GM21825 (cell line): ENCODE data around the gene BMP6.
"Not testable (repeated sequence)": the region's sequence is repeated elsewhere in the genome, so short reads cannot be mapped to it uniquely, and the experiment has no call there.

ENCODE experiments used
- ATAC-seq: cut with Tn5 transposase; IDR thresholded peaks from one replicate; pipeline ENCODE4 v1.9.1; 2021; ENCODE audit warnings: mild to moderate bottlenecking, moderate library complexity; ENCODE audit not compliant: unreplicated experiment

The BMP6 gene

DNA sequence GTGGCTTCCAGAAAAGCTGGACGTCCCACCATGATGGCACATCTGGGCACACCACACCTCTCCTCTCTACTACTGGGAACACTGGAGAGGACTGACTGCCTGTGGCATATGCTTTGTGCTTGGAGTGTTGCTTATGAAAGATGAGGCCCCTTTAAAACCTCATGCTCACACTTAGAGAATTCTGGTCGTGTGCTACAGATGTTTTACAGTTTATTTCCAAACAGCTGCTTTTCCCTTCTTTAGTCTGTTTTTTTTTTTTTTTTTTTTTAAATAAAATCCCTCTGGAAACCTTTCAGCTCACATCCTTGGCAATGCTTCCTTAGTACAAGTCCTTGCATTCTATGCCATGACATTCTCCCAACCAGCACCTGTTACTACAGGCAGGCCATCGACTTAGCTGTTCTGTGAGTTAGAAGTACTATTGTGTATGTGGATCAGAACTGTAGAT, 60.3 kb downstream of the BMP6 start:
- ATAC-seq: no peak

- no peak for ATAC-seq
Observed at GRCh38 chr6:7787137-7787608, 61.3 kb downstream of the BMP6 start.

DNA sequence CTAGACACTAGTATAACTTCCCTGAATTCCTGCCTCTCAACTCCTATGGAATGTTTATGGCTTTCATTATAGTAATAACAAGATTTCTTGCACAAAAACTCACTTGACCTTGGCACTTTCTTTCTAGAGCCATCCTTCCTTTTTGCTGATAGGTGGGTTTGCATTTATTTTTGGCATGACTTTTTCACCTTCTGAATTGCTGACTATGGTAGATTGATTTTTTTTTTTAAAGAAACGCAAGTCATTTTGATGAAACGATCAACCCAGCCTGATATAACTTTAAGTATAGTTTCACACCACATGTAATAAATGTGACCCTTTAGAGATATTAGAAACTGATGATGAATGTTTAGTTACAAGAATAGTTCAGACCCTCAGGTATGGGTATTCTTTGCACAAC, 61.8 kb downstream of the BMP6 start:
- ATAC-seq: no peak

- no peak for ATAC-seq
Observed at GRCh38 chr6:7794509-7794908, 68.6 kb downstream of the BMP6 start.

- no peak for ATAC-seq
Observed at GRCh38 chr6:7797386-7797785, 71.5 kb downstream of the BMP6 start.

DNA sequence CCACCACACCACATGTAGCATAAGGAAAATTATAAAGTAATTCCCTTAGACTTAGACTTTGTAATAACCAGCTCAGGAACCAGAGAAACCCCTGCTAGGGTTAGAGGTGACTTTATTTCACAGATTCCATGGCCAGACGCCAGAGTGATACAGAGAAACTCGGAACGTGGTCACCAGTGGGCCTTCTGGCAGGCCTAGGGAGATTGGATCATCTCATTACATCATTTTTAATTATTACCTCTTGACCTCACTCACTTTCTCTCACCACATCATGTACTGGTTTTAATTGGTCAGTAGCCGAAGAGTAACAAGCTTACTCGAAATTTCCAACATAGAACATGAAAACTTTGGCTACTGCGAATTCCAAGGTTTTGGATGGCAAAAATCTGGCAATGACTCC, 72.9 kb downstream of the BMP6 start:
- ATAC-seq: no peak

DNA sequence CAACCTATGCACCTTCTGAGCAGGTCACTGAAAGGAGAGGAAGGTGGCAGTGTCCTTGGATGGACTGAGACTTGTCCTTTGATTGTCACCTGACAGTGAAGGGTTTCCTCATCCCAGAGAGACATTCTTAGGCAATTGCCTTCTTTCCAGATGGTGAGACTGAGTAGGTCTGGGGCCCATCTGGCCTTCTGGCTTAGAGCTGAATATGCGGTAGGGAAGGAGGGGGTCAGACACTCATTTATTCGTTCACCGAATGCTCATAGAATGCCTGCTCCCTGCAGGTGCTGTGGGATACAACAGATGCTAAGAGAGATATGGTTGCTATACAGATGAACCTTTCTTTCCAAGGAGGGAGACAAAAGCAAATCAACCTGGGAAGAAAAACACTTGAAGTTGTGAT, 76.8 kb downstream of the BMP6 start:
- ATAC-seq: no peak

- no peak for ATAC-seq
Observed at GRCh38 chr6:7803214-7803613, 77.3 kb downstream of the BMP6 start.

DNA sequence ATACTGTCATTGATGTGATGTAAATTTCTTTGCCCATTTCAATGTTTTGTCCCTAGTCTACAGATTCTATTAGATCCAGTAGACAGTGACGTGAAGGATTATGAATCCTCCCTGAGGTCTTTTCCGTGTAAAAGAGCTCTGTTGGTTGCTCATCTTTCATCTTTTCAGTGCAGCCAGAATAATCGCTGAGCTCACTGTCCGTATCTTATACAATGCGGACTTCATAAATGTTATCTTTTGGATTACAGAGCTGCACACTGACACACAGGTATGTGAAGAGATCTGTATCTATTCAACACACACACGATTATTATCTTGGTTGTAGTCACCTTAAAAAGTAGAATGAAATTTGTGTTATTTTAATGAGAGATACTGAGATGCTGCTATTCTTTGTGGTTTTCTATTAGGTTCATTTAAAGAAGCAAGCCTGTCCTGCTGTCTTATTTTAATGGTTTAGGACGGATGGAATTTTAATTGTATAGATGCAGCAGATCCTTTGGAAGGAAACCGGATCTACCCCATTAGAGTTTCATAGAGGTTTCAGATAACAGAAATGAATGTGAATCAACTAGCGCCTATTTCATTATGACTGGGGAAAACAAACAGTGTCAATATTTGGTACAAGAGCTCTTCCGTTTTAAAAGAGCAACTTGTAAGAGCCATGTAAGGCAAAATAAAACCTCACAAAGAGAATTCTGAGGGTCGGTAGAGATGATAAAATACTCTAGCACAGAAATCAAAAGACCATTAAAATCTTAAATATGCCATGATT, 79.4 kb downstream of the BMP6 start:
- ATAC-seq: no peak

GRCh38 chr6:7805850-7806214, 79.9 kb downstream of the BMP6 start:
- ATAC-seq: no peak

DNA sequence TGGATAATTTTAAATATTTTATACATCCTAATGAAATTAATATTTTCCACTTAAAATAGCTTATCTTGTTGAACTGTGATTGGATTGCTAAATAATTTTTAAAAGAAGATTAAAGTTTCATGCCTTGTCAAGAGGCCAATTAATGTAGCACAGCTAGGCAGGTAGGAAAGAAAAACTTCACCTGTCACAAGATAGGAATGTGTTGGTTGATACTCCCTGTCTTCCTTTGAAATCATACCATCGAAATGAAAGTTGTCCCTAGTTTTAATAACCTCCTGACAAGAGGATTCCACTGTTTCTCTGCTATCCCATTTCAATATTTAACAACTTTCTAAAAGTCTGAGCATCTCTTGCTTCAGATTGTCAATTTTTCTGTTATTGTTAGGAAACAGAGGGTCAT, 80.8 kb downstream of the BMP6 start:
- no peak for ATAC-seq

DNA sequence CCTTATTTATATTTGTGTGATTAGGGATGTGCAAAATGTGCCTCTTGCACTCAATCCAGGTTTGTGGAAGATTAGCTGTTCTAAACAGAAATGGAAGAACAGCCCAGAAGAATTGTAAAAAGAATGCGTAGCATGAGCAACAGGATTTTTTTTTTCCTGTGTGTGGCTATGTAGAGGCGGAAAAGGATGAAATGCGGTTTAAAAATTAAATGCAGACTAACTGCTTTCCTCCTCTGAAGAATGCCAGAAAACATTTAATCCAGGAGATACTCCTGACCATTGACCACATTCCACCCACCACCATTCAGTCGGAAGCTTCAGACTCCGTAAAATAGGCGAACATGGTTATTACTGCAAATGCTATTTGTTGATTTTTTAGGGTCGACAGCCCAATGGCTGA, 83.4 kb downstream of the BMP6 start:
- ATAC-seq: no peak

DNA sequence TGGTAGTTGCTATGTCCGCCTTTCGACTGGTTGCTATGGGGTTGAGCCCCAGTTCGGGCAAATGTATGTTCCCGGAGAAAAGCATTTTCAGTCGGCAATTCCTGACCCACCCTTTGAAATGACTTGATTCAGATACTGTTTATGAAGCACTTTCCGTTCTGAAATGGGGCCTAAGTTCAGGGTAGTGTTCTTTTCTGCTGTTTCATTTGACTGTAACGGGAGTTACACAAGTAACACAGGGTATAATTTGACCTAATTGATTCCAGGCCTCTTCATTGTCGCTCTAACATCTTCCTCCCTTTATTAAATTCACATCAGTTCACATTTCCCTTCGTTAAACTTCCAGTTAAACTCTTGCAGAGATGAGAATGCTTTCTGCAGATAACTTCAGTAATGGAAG, 85.5 kb downstream of the BMP6 start:
- no peak for ATAC-seq

DNA sequence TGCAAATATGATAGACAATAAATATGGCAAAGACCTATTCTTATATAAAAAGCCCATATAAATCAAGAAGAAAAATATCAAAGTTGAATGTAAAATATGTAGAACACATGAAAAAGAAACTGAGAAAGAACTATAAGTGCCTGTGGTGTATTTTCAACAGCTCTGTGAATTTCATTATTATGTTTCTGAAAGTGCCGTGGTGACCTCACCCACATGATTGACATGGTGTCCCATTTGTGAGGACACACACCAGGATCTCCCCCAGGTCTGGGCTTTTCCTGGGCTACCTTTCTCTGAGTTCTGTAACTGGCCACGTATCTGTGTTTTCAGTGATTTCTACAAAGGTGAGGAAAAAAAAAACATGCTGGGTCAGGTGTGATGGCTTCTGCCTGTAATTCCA, 86.7 kb downstream of the BMP6 start:
- no peak for ATAC-seq

DNA sequence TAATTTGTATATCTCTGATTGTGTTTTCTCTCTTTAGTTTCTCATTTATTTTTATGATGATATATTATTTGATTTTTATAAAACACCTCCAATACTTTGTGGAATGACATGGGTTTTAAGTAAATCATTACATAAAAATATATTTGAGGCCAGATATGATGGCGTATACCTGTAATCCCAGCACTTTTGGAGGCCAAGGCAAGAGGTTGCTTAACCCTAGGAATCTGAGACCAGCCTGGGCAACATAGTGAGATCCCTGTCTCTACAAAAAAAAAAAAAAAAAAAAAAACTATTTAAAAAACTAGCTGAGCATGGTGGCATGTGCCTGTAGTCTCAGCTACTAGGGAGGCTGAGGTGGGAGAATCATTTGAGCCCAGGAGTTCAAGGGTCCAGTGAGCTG, 87.3 kb downstream of the BMP6 start:
- ATAC-seq: no peak

DNA sequence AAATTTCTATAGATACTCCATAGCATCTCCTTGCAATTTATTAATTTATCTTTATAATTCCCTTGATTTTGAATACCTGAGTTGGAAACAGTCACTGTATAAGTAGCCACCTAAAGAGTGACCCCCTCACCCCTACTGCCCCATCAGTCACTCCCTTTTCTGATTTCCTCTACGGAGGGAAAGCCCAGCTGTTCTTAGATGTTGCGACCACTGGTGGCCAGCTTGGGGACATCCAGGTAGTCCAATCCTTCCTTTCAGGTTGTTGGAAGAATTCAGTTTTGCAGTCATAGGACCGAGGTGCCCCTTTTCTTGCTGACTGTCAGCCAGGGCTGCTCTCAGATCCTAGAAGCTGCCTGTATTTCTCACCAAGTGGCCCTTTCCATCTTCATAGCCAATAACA, 87.8 kb downstream of the BMP6 start:
- no peak for ATAC-seq

DNA sequence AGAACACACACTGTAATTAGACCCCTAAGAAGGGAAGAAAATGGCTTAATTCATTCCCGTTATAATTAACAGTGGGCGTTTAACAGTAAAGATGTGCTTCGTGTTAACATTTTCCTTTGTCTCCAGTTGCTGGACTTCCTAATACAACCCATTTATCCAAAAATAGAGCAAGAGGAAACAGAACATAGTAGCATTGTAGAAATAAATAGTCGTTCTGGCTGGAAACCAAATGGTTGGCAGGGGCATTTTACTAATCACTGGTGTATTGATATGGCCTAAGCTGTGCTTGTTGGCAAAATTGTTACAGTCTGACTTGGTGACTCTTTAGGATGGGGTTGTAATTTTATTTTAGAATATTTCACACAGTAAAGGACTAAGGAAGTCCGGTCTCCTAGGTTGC, 89.8 kb downstream of the BMP6 start:
- ATAC-seq: no peak

DNA sequence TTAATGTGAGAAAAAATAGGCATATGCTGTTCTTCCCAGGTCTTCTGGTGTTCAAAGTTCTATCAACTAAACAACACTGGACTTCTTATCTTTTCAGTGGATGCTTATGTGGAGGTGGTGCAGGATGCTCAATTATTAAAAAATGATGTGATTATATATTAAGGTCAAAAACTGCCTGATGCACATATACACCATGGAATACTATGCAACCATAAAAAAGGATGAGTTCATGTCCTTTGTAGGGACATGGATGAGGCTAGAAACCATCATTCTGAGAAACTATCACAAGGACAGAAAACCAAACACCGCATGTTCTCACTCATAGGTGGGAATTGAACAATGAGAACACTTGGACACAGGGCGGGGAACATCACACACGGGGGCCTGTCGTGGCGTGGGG, 91.3 kb downstream of the BMP6 start:
- not testable (repeated sequence) for ATAC-seq

DNA sequence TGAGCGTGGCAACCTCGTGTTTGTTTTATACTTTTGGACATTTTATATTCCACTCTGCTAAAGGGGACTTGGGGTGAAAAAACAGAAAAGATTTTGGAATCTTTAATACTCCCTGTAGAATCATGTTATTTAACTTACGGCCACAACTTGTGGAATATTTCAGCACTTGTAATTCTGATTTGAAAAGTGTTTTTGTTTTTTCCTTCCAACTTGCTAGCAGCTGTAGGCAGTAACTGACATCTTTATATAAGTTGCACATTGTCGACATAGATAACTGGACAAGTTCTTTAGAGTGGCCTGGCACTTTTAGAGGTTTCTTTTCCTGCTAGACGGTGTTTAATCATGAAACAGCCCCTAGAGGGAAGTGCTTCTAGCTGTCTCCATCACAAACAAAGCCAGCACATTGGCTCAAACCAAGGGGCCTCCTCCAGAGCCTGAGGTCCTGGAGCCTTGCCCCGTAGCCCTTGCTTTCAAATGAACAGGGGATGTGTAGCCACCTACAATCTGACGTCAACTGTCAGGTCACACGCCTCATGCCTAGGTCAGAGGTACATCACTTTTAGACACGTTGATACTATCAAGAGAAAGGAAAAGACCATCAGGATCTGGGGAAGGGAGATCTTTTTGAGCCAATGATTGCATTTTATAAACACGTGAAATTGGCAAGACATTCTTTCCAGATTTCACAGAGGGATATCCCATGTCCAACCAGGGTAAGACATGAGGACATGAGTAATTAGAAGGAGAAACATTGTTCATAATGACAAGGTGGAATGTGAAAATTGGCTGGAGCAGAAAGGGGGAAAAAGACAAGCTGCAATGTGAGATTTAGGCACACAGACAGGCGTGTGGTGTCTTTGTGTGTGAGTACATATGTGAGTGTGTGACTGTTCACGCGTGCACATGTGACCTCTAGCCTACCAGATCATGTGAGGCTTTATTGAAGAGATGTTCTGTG, 92.6 kb downstream of the BMP6 start:
- no peak for ATAC-seq

DNA sequence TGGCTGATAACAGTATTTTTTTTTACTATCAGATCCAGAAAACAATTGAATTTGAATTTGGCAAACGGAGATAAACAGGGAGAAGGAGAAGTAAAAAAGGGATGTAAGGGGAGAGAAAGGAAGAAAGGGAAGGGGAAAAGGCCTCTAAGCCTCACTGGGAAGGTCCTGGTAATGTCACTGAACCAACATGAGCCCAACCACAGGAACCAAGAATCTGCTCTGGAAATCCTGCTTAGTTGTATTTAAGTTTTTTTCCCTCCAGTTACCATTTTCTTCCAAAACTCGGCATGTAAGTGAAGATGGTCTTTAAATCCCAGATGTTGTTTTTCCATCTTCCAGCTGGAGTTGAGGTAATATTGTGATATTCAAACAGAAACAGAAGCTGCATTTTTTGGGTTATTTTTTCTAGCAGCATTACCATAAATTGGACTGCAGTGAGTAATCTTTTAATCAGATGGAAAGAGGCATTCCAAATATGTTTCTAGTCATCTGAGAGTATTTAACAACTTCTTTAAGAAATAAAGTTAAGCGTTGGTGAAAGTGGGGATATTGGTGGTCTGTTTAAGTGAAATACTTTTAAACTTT, 93.6 kb downstream of the BMP6 start:
- ATAC-seq: no peak

DNA sequence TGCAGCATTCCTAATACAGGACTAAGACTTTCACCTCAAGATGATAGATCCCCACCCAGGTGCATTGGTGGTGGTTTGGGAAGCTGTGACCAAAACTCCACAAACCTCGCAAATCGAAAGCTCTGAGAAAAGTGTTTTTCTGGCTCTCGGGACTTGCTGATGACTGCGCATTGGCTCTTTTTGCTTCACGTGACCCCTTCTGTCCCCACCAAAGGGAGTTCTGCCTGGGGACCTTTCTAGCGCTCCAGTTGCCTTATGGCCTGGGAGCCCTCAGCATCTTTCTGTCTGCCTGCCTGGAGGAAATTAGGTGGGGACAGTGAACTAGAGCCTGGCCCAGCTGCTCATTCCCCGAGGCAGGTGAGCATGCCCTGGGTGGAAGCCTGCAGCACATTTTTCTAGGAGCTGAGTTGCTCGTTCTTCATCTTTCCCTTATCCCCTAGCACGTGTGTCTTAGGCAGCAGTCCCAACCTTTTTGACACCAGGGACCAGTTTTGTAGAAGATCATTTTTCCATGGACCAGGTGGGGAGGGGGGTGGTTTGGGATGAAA, 94.5 kb downstream of the BMP6 start:
- no peak for ATAC-seq
